SK-N-SH (cell line): ENCODE data around the gene LRRC2.

ENCODE experiments used
- CTCF ChIP-seq: fragments of 200-600 bp; sonication (generic); IDR thresholded peaks from 2 replicates; pipeline ENCODE4 v1.6.1; 2017; ENCODE audit warnings: antibody characterized with exemption, mild to moderate bottlenecking, moderate library complexity
- EP300 ChIP-seq, 2 experiments: IDR thresholded peaks; 2 replicates each; pipeline versions ENCODE4 v1.4.0 to v1.6.1; 2012; ENCODE audit warnings: borderline replicate concordance in 1 of 2, low read depth in 1 of 2, low read length in 1 of 2
- EZH2phosphoT487 ChIP-seq: fragments of 200-600 bp; sonication (generic); IDR thresholded peaks from 2 replicates; pipeline ENCODE4 v1.6.1; 2017; ENCODE audit warnings: low read depth, mixed run types, mild to moderate bottlenecking, antibody characterized with exemption, moderate library complexity, borderline replicate concordance
- FOXM1 ChIP-seq: IDR thresholded peaks from 2 replicates; pipeline ENCODE4 v1.4.0; 2012; ENCODE audit warnings: low read depth, mild to moderate bottlenecking
- GABPA ChIP-seq: IDR thresholded peaks from 2 replicates; pipeline ENCODE4 v1.4.0; 2012; ENCODE audit warnings: low read depth, mild to moderate bottlenecking
- POLR2AphosphoS5 ChIP-seq: IDR thresholded peaks from 2 replicates; pipeline ENCODE4 v1.6.1; 2012; ENCODE audit warnings: low read depth, low read length
- RCOR1 ChIP-seq: fragments of 150-350 bp; IDR thresholded peaks from 2 replicates; pipeline ENCODE4 v1.6.1; 2017; ENCODE audit warnings: antibody characterized with exemption, low read length
- RFX5 ChIP-seq: IDR thresholded peaks from 2 replicates; pipeline ENCODE4 v1.6.1; 2012; ENCODE audit warnings: mild to moderate bottlenecking, improper control_type of control experiment, low read length
- SIN3A ChIP-seq: IDR thresholded peaks from 2 replicates; pipeline ENCODE4 v1.6.1; 2012; ENCODE audit warnings: low read depth, mild to moderate bottlenecking, low read length, moderate library complexity, borderline replicate concordance
- TAF1 ChIP-seq: IDR thresholded peaks from 2 replicates; pipeline ENCODE4 v1.6.1; 2012; ENCODE audit warnings: low read depth, mild to moderate bottlenecking, low read length, moderate library complexity, borderline replicate concordance
- USF2 ChIP-seq: fragments of 150-350 bp; IDR thresholded peaks from 2 replicates; pipeline ENCODE4 v1.6.1; 2017; ENCODE audit warnings: antibody characterized with exemption, low read length, low read depth, borderline replicate concordance
- YY1 ChIP-seq: IDR thresholded peaks from 2 replicates; pipeline ENCODE4 v1.4.0; 2012; ENCODE audit warnings: low read depth, mild to moderate bottlenecking

- TF ChIP-seq YY1 (no peak), EP300 (IDR thresholded peaks at IDR 0.05; ENCODE audit: borderline replicate concordance in 1 of 2, low read depth in 1 of 2, low read length in 1 of 2) (no peak), RCOR1 (no peak), CTCF (no peak), SIN3A (no peak), POLR2AphosphoS5 (no peak), RFX5 (no peak), USF2 (no peak), FOXM1 (no peak), EZH2phosphoT487 (no peak), GABPA (no peak), TAF1 (no peak)
Measured at GRCh38 chr3:46517016-46517783, 48.9 kb downstream of the LRRC2 start.
